22Rv1 (cell line): ENCODE measurements around the gene OARD1.

Experiments used
- H3K27ac ChIP-seq: fragments of 450-650 bp; 2 replicates; pipeline ENCODE4 v1.5.1; 2017
- CTCF ChIP-seq: fragments of 450-650 bp; IDR thresholded peaks from 2 replicates; pipeline ENCODE4 v1.5.1; 2017; ENCODE audit warnings: mild to moderate bottlenecking
- ZFX ChIP-seq: fragments of 450-650 bp; IDR thresholded peaks from 2 replicates; pipeline ENCODE4 v1.6.1; 2017; ENCODE audit warnings: antibody characterized with exemption, borderline replicate concordance

OARD1 gene

GRCh38 chr6:41039060-41039998, 32.8 kb downstream of the OARD1 start, which contains the start of gene UNC5CL:
Gene UNC5CL, minus strand, starts transcription at chr6:41039221. Its CDS starts 4,147 bp downstream, at chr6:41035074.
- TF ChIP-seq CTCF: peak; percentile 89
- no peak for TF ChIP-seq ZFX
- H3K27ac ChIP-seq: no peak within 1 kb of the TSS

GRCh38 chr6:41038205-41038604, 34.0 kb downstream of the OARD1 start:
- no peak overlapping the region for H3K27ac ChIP-seq
- no peak for TF ChIP-seq CTCF
- TF ChIP-seq ZFX: no peak

DNA sequence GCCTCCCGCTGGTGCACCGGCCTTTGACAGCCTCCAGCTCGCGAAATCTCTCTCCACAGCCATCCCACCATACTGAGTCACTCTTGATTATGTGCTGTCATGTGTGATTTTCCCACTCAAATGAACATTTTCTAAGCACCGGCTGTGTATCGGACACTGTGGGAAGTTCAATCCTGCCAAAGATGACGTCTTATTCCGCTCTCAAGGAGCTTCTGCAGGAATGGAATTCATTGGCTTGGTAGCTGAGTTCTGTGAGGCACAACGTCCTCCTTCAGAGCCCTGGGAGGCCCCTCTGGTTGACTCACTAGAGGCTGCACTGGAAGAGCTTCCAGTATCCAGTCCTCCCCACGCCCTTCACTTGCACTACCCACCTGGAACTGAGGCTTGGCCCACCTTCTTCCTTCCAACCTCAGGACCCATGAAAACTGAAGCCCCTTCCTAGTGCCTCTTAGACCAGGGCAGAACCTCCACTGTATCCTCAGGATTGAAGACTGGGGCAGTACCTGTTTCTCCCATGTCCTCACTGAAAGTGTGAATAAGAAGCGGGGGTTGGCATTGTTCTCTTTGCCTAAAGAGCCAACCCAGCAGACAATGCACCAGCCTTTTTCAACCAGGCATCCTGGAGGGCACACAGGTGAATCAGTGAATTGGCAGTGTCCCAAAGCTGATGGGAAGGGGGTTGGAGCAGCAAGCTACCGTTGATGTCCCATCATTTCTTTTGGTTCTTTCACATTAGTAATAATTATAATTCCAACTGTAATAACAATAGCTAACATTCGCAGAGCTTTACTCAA, 34.9 kb downstream of the OARD1 start:
- no peak for TF ChIP-seq CTCF
- no peak for TF ChIP-seq ZFX
- H3K27ac ChIP-seq: no peak overlapping the region

GRCh38 chr6:41036601-41037000, 35.6 kb downstream of the OARD1 start:
- no peak for TF ChIP-seq ZFX
- no peak for TF ChIP-seq CTCF
- H3K27ac ChIP-seq: no peak overlapping the region

DNA sequence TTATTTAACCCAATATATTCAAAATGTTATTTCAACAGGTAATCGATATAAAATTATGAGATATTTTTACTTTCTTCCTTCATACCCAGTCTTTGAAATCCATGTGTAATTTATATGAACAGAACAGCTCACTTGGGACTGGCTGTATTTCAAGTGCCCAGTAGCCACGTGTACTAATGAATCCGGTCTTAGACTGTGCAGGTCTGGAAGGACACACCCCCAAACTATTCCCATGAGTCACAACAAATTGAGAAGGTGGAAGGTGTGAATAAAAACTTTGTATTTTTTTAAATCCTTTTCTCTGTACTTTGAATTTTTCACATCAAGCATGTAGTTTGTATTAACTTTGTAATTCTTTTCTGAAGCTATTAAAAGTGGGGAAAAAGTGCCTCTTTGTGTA, 36.0 kb downstream of the OARD1 start:
- no peak overlapping the region for H3K27ac ChIP-seq
- no peak for TF ChIP-seq ZFX
- TF ChIP-seq CTCF: no peak

DNA sequence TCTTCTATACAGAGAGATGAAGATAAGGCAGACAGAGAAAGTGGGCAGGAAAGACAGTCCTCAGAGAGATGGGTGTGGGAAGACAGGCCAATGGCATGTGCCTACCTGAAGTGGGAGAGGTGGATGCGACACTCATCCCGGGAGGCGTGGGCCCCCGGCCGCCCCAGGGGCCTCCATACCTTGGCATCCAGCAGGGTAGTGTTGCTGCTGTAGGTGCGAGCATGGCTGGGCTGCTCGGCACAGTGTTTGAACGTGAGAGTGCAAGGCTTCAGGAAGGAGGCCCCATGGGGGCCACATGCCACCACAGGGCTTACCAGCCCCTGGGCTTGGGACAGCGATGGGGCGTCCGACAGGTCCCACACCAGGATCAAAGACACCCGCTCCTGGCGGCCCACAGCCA, 38.4 kb downstream of the OARD1 start:
- no peak overlapping the region for H3K27ac ChIP-seq
- TF ChIP-seq CTCF: no peak
- TF ChIP-seq ZFX: no peak

GRCh38 chr6:41032830-41033229, 39.3 kb downstream of the OARD1 start:
- H3K27ac ChIP-seq: no peak overlapping the region
- TF ChIP-seq ZFX: no peak
- TF ChIP-seq CTCF: no peak
